NCI-H2081 (cell line): Measurements from ENCODE around the gene NACA2.

Source experiments
- DNase-seq, 2 experiments: peaks; one replicate each; lab custom pipeline; 2025; lab: John Stamatoyannopoulos, UW

The NACA2 gene

GRCh38 chr17:61545335-61545938 is 45.6 kb downstream of the NACA2 start:
- no peak for DNase-seq

GRCh38 chr17:61543786-61544415 is 47.1 kb downstream of the NACA2 start:
- no peak for DNase-seq

GRCh38 chr17:61542027-61542426 is 49.0 kb downstream of the NACA2 start:
- DNase-seq, result no peak

- DNase-seq, result no peak
Observed at GRCh38 chr17:61540874-61541273, 50.1 kb downstream of the NACA2 start.
